SKM-1 (cell line): ENCODE measurements around the gene SKA2.
"Not testable (repeated sequence)": the region's sequence is repeated elsewhere in the genome, so short reads cannot be mapped to it uniquely, and the experiment has no call there.

Experiments used
- DNase-seq: peaks from one replicate; lab custom pipeline; 2025; ENCODE audit not compliant: unreplicated experiment; lab: John Stamatoyannopoulos, UW

Gene SKA2

GRCh38 chr17:59152925-59153324 lies 2.1 kb downstream of the SKA2 start:
- DNase-seq, result no peak

GRCh38 chr17:59151591-59151990 lies 3.4 kb downstream of the SKA2 start:
- DNase-seq, result no peak

DNA sequence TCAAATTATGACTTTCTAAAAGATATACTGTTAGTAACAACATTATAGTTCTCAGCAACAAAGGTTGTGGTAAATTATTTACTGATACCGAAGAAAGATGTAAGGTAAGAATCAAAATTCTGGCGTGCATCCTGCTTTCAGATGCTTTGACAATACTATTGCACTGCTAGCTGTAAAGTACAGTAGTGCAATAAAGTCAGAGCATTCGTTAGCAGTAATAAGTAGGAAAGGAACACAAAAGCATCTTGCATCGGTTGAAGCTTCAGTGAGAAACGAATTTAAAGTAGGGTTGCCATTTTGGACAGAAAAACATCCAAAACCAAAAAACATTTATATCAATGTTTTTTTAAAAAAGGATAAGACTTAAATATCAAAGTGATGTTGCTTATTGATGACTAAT lies 4.0 kb downstream of the SKA2 start:
- DNase-seq, result no peak

GRCh38 chr17:59149841-59150511 lies 5.0 kb downstream of the SKA2 start:
- DNase-seq, result no peak

DNA sequence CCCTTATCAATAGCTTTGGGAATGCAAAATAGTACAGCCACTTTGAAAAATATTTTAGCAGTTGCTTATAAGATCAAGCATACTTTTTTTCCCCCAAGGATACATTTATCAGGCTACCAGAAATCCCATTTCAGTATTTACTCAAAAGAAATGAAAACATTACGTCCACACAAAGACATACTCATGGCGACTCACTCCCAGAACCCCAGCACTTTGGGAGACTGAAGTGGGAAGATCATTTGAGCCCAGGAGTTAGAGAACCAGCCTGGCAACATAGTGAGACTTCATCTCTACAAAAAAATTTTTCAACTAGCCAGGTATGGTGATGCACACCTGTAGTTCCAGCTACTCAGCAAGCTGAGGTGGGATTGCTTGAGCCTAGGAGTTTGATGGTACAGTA lies 5.9 kb downstream of the SKA2 start:
- no peak for DNase-seq

- no peak for DNase-seq
Observed at GRCh38 chr17:59145571-59146096, 9.4 kb downstream of the SKA2 start.

GRCh38 chr17:59141860-59142259 lies 13.1 kb downstream of the SKA2 start:
- DNase-seq, result no peak

GRCh38 chr17:59139939-59140338 lies 15.0 kb downstream of the SKA2 start:
- no peak for DNase-seq

DNA sequence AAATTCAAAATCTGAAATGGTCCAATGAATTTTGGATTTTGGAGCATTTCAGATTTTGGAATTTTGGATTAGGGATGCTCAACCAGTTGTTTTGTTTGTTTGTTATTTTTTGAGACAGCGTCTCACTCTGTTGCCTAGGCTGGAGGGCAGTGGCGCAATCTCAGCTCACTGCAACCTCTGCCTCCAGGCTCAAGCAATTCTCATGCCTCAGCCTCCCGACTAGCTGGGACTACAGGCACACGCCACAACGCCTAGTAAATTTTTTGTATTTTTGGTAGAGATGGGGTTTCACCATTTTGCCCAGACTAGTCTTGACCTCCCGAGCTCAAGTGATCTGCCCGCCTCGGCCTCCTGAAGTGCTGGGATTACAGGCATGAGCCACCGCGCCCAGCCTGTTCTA lies 16.6 kb downstream of the SKA2 start:
- not testable (repeated sequence) for DNase-seq

DNA sequence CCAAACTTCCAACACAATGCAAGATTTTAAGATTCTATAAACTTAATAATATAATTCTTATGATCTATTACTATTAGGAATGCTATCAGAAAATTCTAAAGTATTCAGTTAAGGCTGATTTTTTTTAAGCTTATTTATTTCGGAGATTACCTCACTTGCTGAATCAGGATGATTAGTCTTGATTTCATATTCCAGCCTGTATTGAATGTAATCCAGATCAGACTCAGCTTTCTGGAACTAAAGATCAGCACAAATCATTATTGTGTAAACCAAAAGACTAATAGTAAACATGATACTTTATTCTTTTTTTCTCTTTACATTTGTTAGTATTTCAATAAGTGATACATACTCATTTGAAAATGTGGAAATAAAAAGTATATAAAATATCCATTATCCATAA lies 23.9 kb downstream of the SKA2 start:
- no peak for DNase-seq

- DNase-seq, result no peak
Observed at GRCh38 chr17:59129814-59130213, 25.2 kb downstream of the SKA2 start.

DNA sequence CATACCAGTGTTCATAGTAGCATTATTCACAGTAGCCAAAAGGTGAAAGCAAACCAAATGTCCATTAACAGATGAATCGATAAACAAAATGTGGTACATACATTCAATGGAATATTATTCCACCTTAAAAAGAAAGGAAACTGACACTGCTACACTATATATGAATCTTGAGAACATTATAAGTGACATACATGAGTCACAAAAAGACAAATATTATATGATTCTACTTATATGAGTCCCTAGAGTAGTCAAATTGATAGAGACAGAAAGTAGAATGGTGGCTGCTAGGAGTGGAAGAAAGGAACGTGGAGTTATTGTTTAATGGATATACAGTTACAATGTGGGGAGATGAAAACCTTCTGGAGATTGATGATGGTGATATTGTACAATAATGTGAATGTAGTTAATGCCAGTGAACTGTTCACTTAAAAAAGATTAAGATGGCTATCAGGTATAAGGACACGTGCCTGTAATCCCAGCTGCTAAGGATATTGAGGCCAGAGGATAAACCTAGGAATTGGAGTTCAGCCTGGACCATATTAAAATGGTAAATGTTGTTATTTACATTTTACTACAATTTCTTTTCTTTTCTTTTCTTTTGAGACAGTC lies 28.1 kb downstream of the SKA2 start:
- no peak for DNase-seq

DNA sequence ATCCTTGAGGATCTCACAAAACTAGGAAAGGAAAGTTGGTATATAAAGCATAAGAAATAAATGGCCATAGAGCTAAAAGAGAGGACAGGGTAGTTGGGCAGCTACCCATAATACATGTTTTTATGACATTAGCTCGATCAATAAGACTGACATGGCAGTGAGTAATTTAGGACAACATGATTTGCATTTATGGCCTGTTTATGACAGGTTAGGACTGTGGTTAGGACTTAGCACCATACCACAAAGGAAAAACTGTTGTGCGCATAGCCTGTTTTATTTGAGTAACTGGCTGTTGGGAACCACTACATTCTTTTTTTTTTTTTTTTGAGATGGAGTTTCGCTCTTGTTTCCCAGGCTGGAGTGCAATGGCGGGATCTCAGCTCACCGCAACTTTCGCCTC lies 30.3 kb downstream of the SKA2 start:
- DNase-seq, result no peak

DNA sequence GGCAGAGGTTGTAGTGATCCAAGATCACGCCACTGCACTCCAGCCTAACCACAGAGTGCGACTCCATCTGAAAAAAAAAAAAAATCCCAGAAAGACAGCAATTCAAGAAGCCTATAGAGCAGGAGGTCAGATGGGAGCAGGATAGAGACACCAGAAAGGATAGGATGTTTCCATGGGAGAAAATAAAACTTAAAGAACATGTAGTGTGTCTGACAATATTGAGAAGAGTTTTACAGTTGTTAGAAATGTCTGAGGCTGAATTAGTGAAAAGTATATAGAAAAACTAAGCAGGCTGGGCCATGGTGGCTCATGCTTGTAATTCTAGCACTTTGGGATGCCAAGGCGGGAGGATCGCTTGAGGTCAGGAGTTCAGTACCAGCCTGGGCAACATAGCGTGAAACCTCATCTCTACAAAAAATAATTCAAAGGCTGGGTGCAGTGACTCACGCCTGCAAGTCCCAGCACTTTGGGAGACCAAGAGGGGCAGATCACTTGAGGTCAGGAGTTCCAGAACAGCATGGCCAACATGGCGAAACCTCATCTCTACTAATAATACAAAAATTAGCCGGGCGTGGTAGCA lies 33.0 kb downstream of the SKA2 start:
- no peak for DNase-seq

DNA sequence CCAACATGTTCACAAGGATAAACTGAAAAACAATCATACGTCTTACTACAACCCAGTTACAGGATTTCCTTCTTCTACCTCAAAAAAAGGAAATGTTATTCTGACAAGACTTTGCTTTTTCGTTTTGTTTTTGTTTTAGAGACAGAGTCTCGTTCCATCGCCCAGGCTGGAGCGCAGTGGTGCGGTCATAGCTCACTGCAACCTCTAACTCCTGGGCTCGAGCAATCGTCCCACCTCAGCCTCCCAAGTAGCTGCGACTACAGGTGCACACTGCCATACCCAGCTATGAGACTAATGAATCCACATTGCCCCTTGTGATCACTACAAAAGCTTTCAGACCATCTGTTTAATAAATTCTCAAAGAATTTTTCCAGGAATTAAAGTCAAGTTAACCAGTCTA lies 39.5 kb downstream of the SKA2 start:
- no peak for DNase-seq

GRCh38 chr17:59111539-59111938 lies 43.4 kb downstream of the SKA2 start:
- DNase-seq, result no peak

DNA sequence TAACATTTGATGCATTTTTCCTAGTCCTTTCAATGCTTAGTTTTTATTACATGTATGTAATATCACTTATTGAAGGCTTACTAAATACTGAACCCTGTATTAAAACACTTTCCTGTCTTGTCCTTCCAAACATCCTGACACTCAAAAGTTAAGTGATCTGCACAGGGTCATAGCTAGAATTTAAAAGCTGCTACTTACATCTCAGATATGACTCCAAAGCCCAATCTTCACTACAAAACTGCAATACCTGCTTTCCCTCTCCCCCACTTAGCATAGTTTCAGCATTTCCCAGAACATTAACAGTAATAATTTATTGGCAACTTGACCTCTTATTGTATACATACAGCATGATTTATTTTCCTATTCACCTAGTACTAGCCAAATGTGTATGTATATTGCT lies 44.0 kb downstream of the SKA2 start:
- no peak for DNase-seq

DNA sequence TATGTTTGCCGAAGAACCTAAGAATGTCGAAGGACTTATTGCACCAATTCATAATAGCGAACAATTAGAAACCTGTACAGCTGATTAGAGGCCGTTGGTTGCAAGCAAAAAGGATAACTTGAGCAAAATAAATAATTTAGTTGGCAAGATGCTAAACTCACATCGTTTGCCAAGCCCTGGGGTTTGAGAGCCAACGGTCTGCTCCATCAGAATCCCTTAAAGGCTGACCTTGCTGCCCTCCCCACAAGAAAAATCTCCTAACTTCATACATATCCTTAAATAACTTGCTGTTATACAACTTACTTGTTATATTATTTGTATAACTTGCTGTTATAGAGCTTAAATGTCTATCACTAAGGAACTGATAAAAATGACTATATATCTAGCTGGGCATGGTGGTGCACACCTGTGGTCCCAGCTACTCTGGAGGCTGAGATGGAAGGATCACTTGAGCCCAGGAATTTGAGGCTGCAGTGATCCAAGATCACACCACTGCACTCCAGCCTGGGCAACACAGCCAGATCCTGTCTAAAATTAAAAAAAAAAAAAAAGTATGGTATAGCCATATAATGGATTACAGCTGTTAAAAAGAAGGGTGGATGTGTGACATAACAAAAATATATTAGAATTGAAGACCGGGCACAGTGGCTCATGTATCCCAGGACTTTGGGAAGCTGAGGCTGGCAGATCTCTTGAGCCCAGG lies 46.4 kb downstream of the SKA2 start:
- DNase-seq, result no peak

DNA sequence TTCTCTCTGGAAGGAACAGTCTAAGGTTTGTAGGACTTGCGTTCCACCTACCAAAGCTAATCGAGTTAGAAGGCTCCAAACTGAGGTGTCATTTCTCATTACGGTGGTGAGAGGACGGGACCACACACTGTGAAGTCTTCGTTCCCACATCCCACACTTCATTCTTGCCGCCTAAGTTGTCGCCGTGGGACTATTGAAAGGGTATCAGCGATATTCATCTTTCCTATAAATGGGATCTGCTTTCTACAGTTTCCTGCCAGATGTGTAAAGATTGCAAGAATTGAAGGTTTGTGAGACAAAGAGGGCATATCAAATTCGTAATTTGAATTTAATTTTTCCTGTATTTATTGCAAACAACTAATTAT lies 47.7 kb downstream of the SKA2 start:
- no peak for DNase-seq

GRCh38 chr17:59106463-59107305 lies 48.3 kb downstream of the SKA2 start, which contains the start of gene TRIM37:
Gene TRIM37, minus strand, starts transcription at chr17:59106880. Its CDS starts 419 bp downstream, at chr17:59106461.
- peak; percentile 97 for DNase-seq
